HG03460 (cell line): ENCODE measurements around the gene CCR5.

Experiments used
- ATAC-seq: cut with Tn5 transposase; IDR thresholded peaks from one replicate; pipeline ENCODE4 v1.9.1; 2021; ENCODE audit not compliant: unreplicated experiment

Gene CCR5

GRCh38 chr3:46358466-46358865 lies 12.3 kb upstream of the CCR5 start:
- ATAC-seq, result no peak

GRCh38 chr3:46359733-46360493 lies 10.8 kb upstream of the CCR5 start:
- ATAC-seq, result no peak

DNA sequence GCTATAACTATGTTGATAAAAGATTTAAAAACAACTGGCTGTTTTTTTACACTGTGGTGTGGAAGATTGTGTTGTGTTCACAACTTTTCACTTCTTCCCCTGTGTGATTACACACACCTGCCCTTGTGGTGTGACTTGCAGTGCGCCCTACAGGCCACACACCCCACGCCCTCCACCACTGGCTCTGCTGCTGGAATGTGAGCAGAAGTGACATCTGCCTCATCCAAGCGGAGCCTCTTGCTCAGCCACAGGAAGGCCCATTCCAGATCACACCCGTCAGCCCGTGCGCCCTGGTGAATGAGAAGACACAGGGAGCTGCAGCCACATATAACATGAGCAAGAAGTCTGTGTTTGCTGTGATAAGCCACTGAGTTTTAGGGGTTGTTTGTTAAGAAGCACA lies 9.8 kb upstream of the CCR5 start:
- no peak for ATAC-seq

DNA sequence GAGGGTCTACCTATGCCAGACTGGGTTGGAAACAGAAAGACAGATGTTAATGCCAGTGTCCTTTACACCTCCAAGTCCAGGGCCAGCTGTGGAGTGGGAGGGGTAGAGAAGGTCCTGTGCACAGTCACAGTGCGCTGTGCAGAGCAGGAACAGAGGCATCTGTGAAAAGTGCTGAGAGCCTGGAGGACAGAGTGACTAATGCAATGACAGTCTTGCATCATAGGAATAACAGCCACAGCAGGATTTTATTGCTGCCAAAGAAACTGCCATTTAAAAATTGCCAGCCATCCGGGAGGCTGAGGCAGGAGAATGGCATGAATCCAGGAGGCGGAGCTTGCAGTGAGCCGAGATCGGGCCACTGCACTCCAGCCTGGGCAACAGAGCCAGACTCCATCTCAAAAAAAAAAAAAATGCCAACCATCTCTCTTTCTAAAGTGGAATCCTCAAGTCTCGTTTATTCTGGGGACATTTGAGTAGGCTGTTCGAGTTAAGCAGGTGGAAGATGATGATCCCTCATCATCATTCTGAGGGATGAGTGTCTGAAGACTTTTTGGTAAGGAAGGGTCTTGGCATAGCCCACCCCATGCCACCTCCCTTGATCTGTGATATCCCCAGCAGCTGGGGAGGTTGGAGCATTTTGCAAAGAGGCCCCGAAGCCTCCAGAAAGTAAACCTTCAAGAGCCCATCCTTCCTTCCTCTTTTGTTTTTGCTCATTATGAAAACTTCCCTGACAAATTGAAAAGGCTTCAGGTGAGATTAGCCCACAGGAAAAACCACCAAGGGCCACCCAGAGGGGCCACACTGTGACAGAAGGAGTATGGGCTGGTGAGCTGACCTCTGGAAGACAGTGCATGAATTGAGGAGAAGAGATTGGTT lies 9.1 kb upstream of the CCR5 start:
- ATAC-seq, result no peak

DNA sequence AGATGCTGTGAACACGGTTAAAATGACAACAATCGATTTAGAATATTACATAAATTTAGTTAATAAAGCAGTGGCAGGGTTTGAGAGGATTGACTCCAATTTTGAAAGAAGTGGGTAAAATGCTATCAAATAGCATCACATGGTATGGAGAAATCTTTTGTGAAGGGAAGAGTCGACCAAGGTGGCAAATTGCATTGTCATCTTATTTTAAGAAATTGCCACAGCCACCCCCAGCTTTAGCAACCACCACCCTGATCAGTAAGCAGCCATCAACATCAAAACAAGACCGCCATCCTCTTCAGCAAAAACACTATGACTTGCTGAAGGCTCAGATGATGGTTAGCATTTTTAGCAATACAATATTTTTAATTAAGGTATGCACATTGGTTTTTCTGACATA lies 5.7 kb upstream of the CCR5 start:
- ATAC-seq, result no peak

DNA sequence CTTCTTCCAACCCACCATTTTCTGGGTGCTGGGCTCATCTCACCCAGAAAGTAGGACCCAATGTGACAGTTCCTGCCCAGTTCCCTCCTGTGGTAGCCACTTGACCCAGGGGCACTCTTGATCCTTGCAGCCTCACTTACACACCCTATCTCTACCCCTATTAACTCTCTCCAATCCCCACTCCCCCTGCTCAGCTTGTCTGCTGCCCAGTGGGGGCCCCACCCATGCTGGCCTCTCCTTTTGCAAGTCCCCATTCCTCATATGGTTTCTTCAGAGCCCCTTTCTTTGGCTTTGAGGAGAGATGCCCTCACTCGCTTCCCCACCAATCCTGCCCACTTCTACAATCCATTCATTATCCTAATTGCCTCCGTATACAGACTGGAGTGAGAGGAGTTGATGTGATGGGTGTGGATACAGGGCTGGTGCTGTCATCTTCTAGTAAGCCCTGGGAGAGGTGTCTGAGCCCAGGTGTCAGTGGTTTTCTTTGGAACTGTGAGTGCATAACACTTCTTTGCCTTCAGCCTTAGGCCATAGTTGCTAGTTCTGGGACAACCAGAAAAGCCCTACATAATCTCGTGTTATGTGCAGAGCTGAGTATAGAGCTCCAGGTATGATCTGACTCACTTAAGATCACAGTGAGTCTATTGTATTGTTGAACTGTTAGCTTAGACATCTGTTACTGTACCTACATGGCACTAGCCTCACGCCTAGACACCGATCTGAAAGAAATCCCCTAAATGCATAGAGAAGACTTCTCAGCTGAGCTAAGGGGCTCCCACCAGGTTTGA lies 4.8 kb upstream of the CCR5 start:
- no peak for ATAC-seq

DNA sequence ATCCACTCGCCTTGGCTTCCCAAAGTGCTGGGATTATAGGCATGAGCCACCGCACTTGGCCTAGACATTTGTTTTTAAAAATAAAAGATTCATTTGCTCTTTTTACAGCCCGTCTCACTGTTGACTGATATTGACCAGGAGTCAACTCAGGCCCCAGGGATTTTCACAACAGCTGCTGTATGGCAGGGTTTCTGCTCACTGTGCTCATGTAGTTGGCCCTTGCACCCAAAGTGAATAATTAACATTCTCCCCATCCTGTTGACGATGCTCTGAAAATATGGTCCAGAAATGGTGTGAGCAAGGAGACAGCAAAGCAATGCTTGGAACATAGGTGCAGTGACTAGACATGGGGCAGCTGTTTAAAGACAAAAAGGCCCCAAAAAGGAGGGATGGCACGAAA lies 2.9 kb upstream of the CCR5 start:
- no peak for ATAC-seq

DNA sequence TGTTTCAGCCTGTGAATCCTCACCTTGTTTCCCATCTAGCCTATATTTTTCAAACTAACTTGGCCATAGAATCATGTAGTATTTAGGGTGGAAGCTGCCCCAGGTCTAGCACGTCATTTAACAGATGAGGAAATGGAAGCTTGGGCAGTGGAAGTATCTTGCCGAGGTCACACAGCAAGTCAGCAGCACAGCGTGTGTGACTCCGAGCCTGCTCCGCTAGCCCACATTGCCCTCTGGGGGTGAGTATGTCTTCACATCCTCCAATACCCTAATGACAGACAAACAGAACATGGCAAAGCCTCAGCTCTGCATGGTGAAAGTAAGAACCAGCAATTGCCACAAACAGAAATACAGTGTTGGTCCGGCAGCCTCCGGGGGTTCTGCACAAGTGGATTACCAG lies 2.2 kb upstream of the CCR5 start:
- ATAC-seq, result no peak

- no peak for ATAC-seq
These were observed 1.6 kb upstream of the CCR5 start for GRCh38 chr3:46369151-46369550.

- no peak for ATAC-seq
These were observed 1.0 kb upstream of the CCR5 start for GRCh38 chr3:46369675-46370132.

DNA sequence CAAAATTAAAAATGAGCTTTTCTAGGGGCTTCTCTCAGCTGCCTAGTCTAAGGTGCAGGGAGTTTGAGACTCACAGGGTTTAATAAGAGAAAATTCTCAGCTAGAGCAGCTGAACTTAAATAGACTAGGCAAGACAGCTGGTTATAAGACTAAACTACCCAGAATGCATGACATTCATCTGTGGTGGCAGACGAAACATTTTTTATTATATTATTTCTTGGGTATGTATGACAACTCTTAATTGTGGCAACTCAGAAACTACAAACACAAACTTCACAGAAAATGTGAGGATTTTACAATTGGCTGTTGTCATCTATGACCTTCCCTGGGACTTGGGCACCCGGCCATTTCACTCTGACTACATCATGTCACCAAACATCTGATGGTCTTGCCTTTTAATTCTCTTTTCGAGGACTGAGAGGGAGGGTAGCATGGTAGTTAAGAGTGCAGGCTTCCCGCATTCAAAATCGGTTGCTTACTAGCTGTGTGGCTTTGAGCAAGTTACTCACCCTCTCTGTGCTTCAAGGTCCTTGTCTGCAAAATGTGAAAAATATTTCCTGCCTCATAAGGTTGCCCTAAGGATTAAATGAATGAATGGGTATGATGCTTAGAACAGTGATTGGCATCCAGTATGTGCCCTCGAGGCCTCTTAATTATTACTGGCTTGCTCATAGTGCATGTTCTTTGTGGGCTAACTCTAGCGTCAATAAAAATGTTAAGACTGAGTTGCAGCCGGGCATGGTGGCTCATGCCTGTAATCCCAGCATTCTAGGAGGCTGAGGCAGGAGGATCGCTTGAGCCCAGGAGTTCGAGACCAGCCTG lies 984 bp downstream of the CCR5 start:
- no peak for ATAC-seq

DNA sequence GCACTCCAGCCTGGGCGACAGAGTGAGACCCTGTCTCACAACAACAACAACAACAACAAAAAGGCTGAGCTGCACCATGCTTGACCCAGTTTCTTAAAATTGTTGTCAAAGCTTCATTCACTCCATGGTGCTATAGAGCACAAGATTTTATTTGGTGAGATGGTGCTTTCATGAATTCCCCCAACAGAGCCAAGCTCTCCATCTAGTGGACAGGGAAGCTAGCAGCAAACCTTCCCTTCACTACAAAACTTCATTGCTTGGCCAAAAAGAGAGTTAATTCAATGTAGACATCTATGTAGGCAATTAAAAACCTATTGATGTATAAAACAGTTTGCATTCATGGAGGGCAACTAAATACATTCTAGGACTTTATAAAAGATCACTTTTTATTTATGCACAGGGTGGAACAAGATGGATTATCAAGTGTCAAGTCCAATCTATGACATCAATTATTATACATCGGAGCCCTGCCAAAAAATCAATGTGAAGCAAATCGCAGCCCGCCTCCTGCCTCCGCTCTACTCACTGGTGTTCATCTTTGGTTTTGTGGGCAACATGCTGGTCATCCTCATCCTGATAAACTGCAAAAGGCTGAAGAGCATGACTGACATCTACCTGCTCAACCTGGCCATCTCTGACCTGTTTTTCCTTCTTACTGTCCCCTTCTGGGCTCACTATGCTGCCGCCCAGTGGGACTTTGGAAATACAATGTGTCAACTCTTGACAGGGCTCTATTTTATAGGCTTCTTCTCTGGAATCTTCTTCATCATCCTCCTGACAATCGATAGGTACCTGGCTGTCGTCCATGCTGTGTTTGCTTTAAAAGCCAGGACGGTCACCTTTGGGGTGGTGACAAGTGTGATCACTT lies 2.0 kb downstream of the CCR5 start:
- ATAC-seq, result no peak

GRCh38 chr3:46374755-46375154 lies 4.0 kb downstream of the CCR5 start:
- no peak for ATAC-seq

- no peak for ATAC-seq
These were observed 4.5 kb downstream of the CCR5 start for GRCh38 chr3:46375218-46375617.

GRCh38 chr3:46375814-46376213 lies 5.1 kb downstream of the CCR5 start:
- no peak for ATAC-seq

DNA sequence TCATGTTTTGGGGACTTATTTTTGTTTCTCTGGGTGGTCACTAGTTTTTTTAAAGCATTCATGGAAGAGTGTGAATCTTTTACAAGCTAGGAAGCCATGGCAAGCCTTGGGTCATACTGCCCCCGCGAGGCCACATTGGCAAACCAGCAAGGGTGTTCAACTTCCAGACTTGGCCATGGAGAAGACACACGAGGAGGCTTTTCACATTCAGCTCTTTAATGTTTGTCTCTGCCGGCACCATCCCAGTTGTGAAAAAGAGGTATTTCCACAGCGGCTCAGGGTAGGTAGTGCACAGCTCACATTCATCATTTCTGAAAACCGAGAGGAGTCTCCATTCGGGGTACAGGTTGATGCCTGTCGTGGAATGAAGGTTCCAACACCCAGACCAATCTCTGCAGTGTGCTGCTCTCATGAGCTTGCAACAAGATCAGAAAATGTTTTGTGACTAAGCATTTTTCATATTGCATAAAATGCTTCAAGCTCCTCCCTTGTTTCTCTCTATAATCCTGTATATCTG lies 7.7 kb downstream of the CCR5 start:
- ATAC-seq, result no peak

DNA sequence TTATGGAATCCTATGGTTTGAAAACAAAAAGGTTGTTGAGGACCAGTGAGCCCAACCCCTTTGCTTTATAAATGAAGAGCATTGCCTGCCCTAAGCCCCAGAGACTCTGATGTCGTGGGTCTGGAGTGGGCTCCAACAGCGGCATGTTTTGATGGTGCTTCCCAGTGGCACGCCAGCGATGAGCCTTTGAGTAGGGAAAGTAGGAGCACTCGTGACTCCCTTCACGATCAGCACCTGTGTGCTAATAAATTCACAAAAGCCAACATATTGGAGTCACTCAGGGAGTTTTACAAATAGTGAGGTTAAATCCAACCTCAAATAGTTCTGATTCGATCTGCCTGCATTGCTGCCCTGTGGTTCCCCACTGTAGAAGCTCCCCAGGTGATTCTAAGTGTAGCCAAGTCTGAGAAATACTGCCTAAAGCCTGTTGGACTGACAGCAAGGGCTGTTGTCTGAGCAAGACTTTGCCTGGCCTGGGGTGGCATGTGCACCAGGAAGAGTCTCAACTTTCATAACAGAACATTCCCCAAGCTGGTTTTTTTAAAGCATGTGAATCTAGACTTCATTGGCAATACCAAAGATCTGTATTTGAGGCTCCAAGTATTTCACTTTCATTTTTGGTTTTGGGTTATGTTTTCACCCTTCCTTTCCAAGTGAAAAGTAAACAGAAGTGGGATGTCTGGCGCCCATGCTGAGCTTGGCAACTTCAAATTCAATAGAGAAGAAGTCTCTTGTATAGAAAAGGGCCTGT lies 9.9 kb downstream of the CCR5 start:
- ATAC-seq, result no peak

DNA sequence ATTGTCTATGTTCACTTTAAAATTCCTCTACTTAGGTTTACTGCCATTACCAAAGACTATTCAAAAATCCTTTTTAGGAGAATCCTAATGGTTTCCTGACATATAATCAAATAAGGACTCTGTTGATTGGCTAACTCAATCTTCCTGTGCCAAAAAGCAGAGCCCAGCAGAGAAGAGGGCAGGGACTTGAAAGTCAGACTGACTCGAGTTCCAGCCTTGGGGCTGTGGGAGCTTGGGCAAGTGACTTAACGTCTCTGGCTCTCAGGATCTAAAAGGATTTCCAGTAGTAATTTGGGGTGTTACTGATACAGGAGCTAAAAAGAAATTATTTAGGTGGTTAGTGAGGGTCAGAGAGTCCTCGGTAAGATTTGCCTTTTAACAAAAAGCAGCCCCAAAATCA lies 10.9 kb downstream of the CCR5 start:
- ATAC-seq, result no peak
